ENCODE data around the gene VASP. TPM values are rescaled to one million over a fixed set of nuclear protein-coding genes. Genes with fewer than 3 reads are reported as not detected.
"Not testable (repeated sequence)": the region's sequence is repeated elsewhere in the genome, so short reads cannot be mapped to it uniquely, and the experiment has no call there.

Gene VASP
- total and polyA plus RNA-seq, 2 donors (not counting 1 experiment from before 2014, with no cell fraction given), result 40.3 to 67.9 TPM

DNA sequence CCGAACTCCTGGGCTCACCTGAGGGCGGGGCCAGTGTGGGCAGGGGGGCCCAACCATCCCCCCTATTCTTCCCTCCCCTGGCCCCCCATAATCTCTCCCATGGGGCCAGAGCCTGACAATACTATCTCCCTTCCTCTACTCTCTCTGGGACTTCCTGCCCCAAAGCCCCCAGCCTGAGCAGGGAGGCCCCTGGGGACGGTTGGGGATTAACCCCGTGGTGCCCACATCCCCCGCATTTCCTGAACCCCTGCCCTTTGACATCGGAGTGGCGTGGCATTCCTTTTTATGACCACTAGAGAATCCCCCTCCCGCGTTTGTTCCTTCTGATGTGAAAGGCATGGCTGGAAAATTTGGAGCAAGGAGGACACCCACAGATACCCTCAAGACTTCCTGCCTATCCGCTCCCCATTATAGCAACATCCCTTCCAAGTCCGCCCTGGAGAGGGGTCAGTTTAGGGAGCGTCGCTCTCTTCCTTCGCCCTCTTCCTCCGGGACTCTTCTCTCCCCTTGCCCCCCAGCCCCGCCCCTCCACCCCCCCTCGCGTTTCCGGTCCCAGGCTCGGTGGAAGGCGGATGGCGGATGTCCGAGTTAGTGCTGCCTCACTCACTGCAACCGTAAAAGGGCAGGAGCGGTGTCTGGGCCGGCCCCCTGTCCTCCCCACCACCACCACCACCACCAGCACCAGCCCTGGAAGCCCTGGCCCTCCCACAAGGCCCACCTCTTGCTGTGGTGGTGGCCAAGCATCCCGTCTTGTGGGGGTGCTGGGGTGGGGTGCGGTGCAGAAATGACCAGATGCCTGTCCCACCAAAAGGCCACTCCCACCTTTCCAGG, 1.8 kb downstream of the VASP start:
- peak; percentile 65 to 79 for DNase-seq (ENCODE audit: low read depth in 2 of 2)
- TF ChIP-seq, protein P1, sequence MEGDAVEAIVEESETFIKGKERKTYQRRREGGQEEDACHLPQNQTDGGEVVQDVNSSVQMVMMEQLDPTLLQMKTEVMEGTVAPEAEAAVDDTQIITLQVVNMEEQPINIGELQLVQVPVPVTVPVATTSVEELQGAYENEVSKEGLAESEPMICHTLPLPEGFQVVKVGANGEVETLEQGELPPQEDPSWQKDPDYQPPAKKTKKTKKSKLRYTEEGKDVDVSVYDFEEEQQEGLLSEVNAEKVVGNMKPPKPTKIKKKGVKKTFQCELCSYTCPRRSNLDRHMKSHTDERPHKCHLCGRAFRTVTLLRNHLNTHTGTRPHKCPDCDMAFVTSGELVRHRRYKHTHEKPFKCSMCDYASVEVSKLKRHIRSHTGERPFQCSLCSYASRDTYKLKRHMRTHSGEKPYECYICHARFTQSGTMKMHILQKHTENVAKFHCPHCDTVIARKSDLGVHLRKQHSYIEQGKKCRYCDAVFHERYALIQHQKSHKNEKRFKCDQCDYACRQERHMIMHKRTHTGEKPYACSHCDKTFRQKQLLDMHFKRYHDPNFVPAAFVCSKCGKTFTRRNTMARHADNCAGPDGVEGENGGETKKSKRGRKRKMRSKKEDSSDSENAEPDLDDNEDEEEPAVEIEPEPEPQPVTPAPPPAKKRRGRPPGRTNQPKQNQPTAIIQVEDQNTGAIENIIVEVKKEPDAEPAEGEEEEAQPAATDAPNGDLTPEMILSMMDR (conservative IDR thresholded peaks at IDR 0.05 in 1 of 2, IDR thresholded peaks at IDR 0.05 in 1 of 2; ENCODE audit: low read depth in 1 of 2, low read length in 2 of 2), result no peak
- no peak for TF ChIP-seq EZH2 (IDR thresholded peaks at IDR 0.05; ENCODE audit: low read length, missing control alignments)

DNA sequence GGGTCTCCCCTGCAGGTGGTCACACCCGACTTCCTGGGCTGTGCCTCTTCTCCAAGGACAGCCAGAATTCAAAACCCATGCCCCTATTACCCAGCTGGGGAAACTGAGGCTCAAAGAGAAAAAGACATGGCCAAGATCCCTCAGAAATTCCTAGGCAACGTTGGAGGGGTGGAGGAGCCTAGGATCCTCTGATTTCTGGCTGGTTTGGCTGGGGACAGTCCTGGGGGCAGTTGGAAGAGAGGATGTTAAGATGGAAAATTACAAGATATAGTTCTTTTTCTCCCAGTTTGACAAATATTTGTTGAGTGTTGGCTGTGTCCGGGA, 2.4 kb downstream of the VASP start:
- no peaks in the 10 kb centered on the region for H3K9me3 ChIP-seq (ENCODE audit: control insufficient read depth, insufficient read depth, low read depth, low read length)
- H3K27ac ChIP-seq (ENCODE audit: insufficient read depth, low read length), result peak overlapping the region; percentile 56
- TF ChIP-seq EZH2 (IDR thresholded peaks at IDR 0.05; ENCODE audit: low read length, missing control alignments), result no peak
- TF ChIP-seq, protein P1 (conservative IDR thresholded peaks at IDR 0.05 in 1 of 2, IDR thresholded peaks at IDR 0.05 in 1 of 2; ENCODE audit: low read depth in 1 of 2, low read length in 2 of 2), result no peak
- H2AFZ ChIP-seq (ENCODE audit: low read length), result no peak overlapping the region
- DNase-seq (ENCODE audit: low read depth in 2 of 2), result no peak
- H3K4me3 ChIP-seq (replicated peaks in 1 of 4; ENCODE audit: control extremely low read depth in 1 of 4, insufficient read depth in 1 of 4, low read depth in 3 of 4, low read length in 4 of 4), result peak overlapping the region; percentile 32 to 96 (median 72)
- H3K79me2 ChIP-seq (ENCODE audit: control insufficient read depth, insufficient read depth, low read length), result peaks cover 70% of the 10 kb centered on the region
- H3K4me2 ChIP-seq (ENCODE audit: extremely low read depth, insufficient read depth, low read length), result peak overlapping the region; percentile 96
- peaks cover 4% of the 10 kb centered on the region for H3K36me3 ChIP-seq (ENCODE audit: control insufficient read depth, insufficient read depth, low read length)
- peak overlapping the region; percentile 54 for H3K9ac ChIP-seq (ENCODE audit: insufficient read depth, low read length)
- peaks cover 15% of the 10 kb centered on the region for H3K4me1 ChIP-seq (ENCODE audit: control insufficient read depth, extremely low read depth, insufficient read depth, low read length)
- no peaks in the 10 kb centered on the region for H3K27me3 ChIP-seq (ENCODE audit: control insufficient read depth, insufficient read depth, low read length)
- H4K20me1 ChIP-seq (ENCODE audit: control insufficient read depth, extremely low read depth, insufficient read depth, low read length), result no peaks in the 10 kb centered on the region

More for the DNA sequence above, 1.8 kb downstream of the VASP start:
- H3K4me2 ChIP-seq (ENCODE audit: extremely low read depth, insufficient read depth, low read length), result peak overlapping the region; percentile 96
- peaks cover 12% of the 10 kb centered on the region for H3K4me1 ChIP-seq (ENCODE audit: control insufficient read depth, extremely low read depth, insufficient read depth, low read length)
- peak overlapping the region; percentile 65 to 96 (median 93) for H3K4me3 ChIP-seq (replicated peaks in 1 of 4; ENCODE audit: control extremely low read depth in 1 of 4, insufficient read depth in 1 of 4, low read depth in 3 of 4, low read length in 4 of 4)
- no peaks in the 10 kb centered on the region for H3K27me3 ChIP-seq (ENCODE audit: control insufficient read depth, insufficient read depth, low read length)
- H3K79me2 ChIP-seq (ENCODE audit: control insufficient read depth, insufficient read depth, low read length), result peaks cover 64% of the 10 kb centered on the region
- H3K27ac ChIP-seq (ENCODE audit: insufficient read depth, low read length), result peak overlapping the region; percentile 56
- no peaks in the 10 kb centered on the region for H4K20me1 ChIP-seq (ENCODE audit: control insufficient read depth, extremely low read depth, insufficient read depth, low read length)
- H3K9me3 ChIP-seq (ENCODE audit: control insufficient read depth, insufficient read depth, low read depth, low read length), result no peaks in the 10 kb centered on the region
- H3K36me3 ChIP-seq (ENCODE audit: control insufficient read depth, insufficient read depth, low read length), result peaks cover 2% of the 10 kb centered on the region
- H2AFZ ChIP-seq (ENCODE audit: low read length), result no peak overlapping the region
- peak overlapping the region; percentile 69 for H3K9ac ChIP-seq (ENCODE audit: insufficient read depth, low read length)

DNA sequence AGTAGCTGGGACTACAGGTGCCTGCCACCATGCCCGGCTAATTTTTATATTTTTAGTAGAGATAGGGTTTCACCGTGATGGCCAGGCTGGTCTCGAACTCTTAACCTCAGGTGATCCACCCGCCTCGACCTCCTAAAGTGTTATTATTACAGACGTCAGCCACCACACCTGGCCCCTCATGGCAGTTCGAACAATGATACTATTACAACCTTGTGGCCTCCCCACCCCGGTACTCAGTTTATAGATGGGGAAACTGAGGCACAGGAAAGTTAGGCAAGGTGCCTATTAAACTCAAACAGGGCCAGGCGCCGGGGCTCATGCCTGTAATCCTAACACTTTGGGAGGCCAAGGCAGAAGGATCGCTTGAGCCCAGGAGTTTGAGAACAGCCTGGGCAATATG, 3.1 kb downstream of the VASP start:
- not testable (repeated sequence) for H3K36me3 ChIP-seq (ENCODE audit: control insufficient read depth, insufficient read depth, low read length); H3K27ac ChIP-seq (ENCODE audit: insufficient read depth, low read length); H2AFZ ChIP-seq (ENCODE audit: low read length); DNase-seq (ENCODE audit: low read depth in 2 of 2); H3K9ac ChIP-seq (ENCODE audit: insufficient read depth, low read length); H3K4me2 ChIP-seq (ENCODE audit: extremely low read depth, insufficient read depth, low read length); H3K4me3 ChIP-seq (replicated peaks in 1 of 4; ENCODE audit: control extremely low read depth in 1 of 4, insufficient read depth in 1 of 4, low read depth in 3 of 4, low read length in 4 of 4); H3K27me3 ChIP-seq (ENCODE audit: control insufficient read depth, insufficient read depth, low read length); H3K9me3 ChIP-seq (ENCODE audit: control insufficient read depth, insufficient read depth, low read depth, low read length); H4K20me1 ChIP-seq (ENCODE audit: control insufficient read depth, extremely low read depth, insufficient read depth, low read length)
- H3K79me2 ChIP-seq (ENCODE audit: control insufficient read depth, insufficient read depth, low read length), result peaks cover 77% of the 10 kb centered on the region
- peaks cover 13% of the 10 kb centered on the region for H3K4me1 ChIP-seq (ENCODE audit: control insufficient read depth, extremely low read depth, insufficient read depth, low read length)

Data from fibroblast of lung (primary cell).